Measurements from ENCODE around the gene RPS27A. TPM values are rescaled to one million over a fixed set of nuclear protein-coding genes. Genes with fewer than 3 reads are reported as not detected.

The RPS27A gene
- total RNA-seq, 4 donors from 2014 or later = 884 to 1,266 (median 965) TPM

- TF ChIP-seq POLR2A (IDR thresholded peaks at IDR 0.05) (no peak), CTCF (IDR thresholded peaks at IDR 0.05 in 4 of 5, conservative IDR thresholded peaks at IDR 0.05 in 1 of 5) (no peak)
- intact Hi-C loops (cut with DNase I; ENCODE audit: low total_unique reads) = no loop called here
- no peaks in the 10 kb centered on the region for H3K4me1 ChIP-seq
- no peak for DNase-seq
- H3K4me3 ChIP-seq = no peak overlapping the region
- no peaks in the 10 kb centered on the region for H3K36me3 ChIP-seq
- no peak for ATAC-seq
- no peak overlapping the region for H3K27ac ChIP-seq
- in situ Hi-C loops (cut with MboI; ENCODE audit: low sequenced_read_pairs in 4 of 4) = no loop called here
- H3K9me3 ChIP-seq = no peaks in the 10 kb centered on the region
- no peaks in the 10 kb centered on the region for H3K27me3 ChIP-seq
These were observed 28.0 kb upstream of the RPS27A start for GRCh38 chr2:55204536-55204935.

- Histone ChIP-seq H3K27ac (no peak overlapping the region), H3K36me3 (no peaks in the 10 kb centered on the region), H3K4me3 (no peak overlapping the region), H3K9me3 (no peaks in the 10 kb centered on the region), H3K27me3 (no peaks in the 10 kb centered on the region), H3K4me1 (no peaks in the 10 kb centered on the region)
- ATAC-seq = no peak
- intact Hi-C loops (cut with DNase I; ENCODE audit: low total_unique reads) = no loop called here
- in situ Hi-C loops (cut with MboI; ENCODE audit: low sequenced_read_pairs in 4 of 4) = no loop called here
- DNase-seq = no peak
- TF ChIP-seq CTCF (IDR thresholded peaks at IDR 0.05 in 4 of 5, conservative IDR thresholded peaks at IDR 0.05 in 1 of 5) = no peak
- TF ChIP-seq POLR2A (IDR thresholded peaks at IDR 0.05) = no peak
These were observed 27.5 kb upstream of the RPS27A start for GRCh38 chr2:55204950-55205349.

- Histone ChIP-seq H3K36me3 (no peaks in the 10 kb centered on the region), H3K4me1 (no peaks in the 10 kb centered on the region), H3K27ac (no peak overlapping the region), H3K27me3 (no peaks in the 10 kb centered on the region), H3K4me3 (no peak overlapping the region), H3K9me3 (no peaks in the 10 kb centered on the region)
- intact Hi-C loops (cut with DNase I; ENCODE audit: low total_unique reads) = no loop called here
- ATAC-seq (no peak), DNase-seq (no peak)
- in situ Hi-C loops (cut with MboI; ENCODE audit: low sequenced_read_pairs in 4 of 4) = no loop called here
- no peak for TF ChIP-seq CTCF (IDR thresholded peaks at IDR 0.05 in 4 of 5, conservative IDR thresholded peaks at IDR 0.05 in 1 of 5)
- TF ChIP-seq POLR2A (IDR thresholded peaks at IDR 0.05) = no peak
These were observed 18.7 kb upstream of the RPS27A start for GRCh38 chr2:55213822-55214221.

GRCh38 chr2:55223958-55224760 lies 8.3 kb upstream of the RPS27A start:
- in situ Hi-C loops (cut with MboI; ENCODE audit: low sequenced_read_pairs in 4 of 4) = loop anchor here in 1 of 4 donors (10.0 kb wide), 1 partner anchor 211 kb away; no protein-coding TSS in a partner anchor
- H3K4me1 ChIP-seq = peaks cover 0 to 5% of the 10 kb centered on the region in 2 donors
- no peaks in the 10 kb centered on the region for H3K27me3 ChIP-seq
- no peaks in the 10 kb centered on the region for H3K9me3 ChIP-seq
- H3K27ac ChIP-seq = peak overlapping the region; percentile 87 to 93 (median 92)
- H3K4me3 ChIP-seq = peak overlapping the region; percentile 78 to 97 (median 88)
- TF ChIP-seq CTCF (IDR thresholded peaks at IDR 0.05 in 4 of 5, conservative IDR thresholded peaks at IDR 0.05 in 1 of 5) = no peak
- peak; percentile 13 to 25 for ATAC-seq
- H3K36me3 ChIP-seq = no peaks in the 10 kb centered on the region
- intact Hi-C loops (cut with DNase I; ENCODE audit: low total_unique reads) = no loop called here
- DNase-seq = peak in 1 of 2 donors; percentile 28

All from gastrocnemius medialis (tissue), 4 donors.